Subcutaneous abdominal adipose tissue (tissue), 5 donors: ENCODE data around the gene PGK2.

Experiments used
- H3K27ac ChIP-seq: one replicate; pipeline ENCODE4 v1.7.0; 2013; ENCODE audit warnings: low read depth, mild to moderate bottlenecking, inconsistent platforms, low read length, moderate library complexity
- H3K27me3 ChIP-seq, 5 donors: one replicate each; pipeline ENCODE4 v1.7.0; 2013; ENCODE audit warnings: low read length in 5 of 5, inconsistent platforms in 1 of 5; ENCODE audit not compliant: control insufficient read depth in 5 of 5, insufficient read depth in 4 of 5
- H3K36me3 ChIP-seq, 5 donors: one replicate each; pipeline ENCODE4 v1.7.0; 2013; ENCODE audit warnings: low read length in 5 of 5; ENCODE audit not compliant: control insufficient read depth in 5 of 5, insufficient read depth in 5 of 5
- H3K4me1 ChIP-seq, 5 donors: one replicate each; pipeline ENCODE4 v1.7.0; 2013; ENCODE audit warnings: low read length in 5 of 5, mild to moderate bottlenecking in 3 of 5, moderate library complexity in 1 of 5; ENCODE audit not compliant: control insufficient read depth in 5 of 5, insufficient read depth in 5 of 5
- H3K4me3 ChIP-seq, 5 donors: one replicate each; pipeline ENCODE4 v1.7.0; 2013; ENCODE audit warnings: low read length in 5 of 5, low read depth in 1 of 5
- H3K9ac ChIP-seq, 5 donors: one replicate each; pipeline ENCODE4 v1.7.0; 2013; ENCODE audit warnings: low read length in 5 of 5, mild to moderate bottlenecking in 4 of 5, moderate library complexity in 3 of 5
- H3K9me3 ChIP-seq, 5 donors: one replicate each; pipeline ENCODE4 v1.7.0; 2013; ENCODE audit warnings: low read length in 5 of 5; ENCODE audit not compliant: control insufficient read depth in 5 of 5
- donor health status: healthy.
- donor health status: healthy.
- donor health status: healthy.
- donor health status: healthy.
- donor health status: healthy.

Gene PGK2

GRCh38 chr6:49744259-49744658, 42.8 kb downstream of the PGK2 start, which contains the start of gene CRISP3:
Gene CRISP3, minus strand, starts transcription at chr6:49744388. Its CDS starts 21 bp downstream, at chr6:49744367.
- Histone ChIP-seq H3K9ac (no peak within 1 kb of the TSS), H3K27me3 (no peaks in the 10 kb centered on the region), H3K4me1 (no peaks in the 10 kb centered on the region), H3K4me3 (no peak within 1 kb of the TSS), H3K9me3 (no peaks in the 10 kb centered on the region), H3K27ac (no peak within 1 kb of the TSS), H3K36me3 (no peaks in the 10 kb centered on the region)

GRCh38 chr6:49743429-49743828, 43.7 kb downstream of the PGK2 start:
- no peak overlapping the region for H3K27ac ChIP-seq
- no peaks in the 10 kb centered on the region for H3K9me3 ChIP-seq
- H3K4me3 ChIP-seq, result no peak overlapping the region
- no peaks in the 10 kb centered on the region for H3K27me3 ChIP-seq
- H3K36me3 ChIP-seq, result no peaks in the 10 kb centered on the region
- H3K9ac ChIP-seq, result no peak overlapping the region
- H3K4me1 ChIP-seq, result no peaks in the 10 kb centered on the region

- no peak overlapping the region for H3K4me3 ChIP-seq
- H3K27ac ChIP-seq, result no peak overlapping the region
- no peaks in the 10 kb centered on the region for H3K36me3 ChIP-seq
- no peaks in the 10 kb centered on the region for H3K4me1 ChIP-seq
- no peak overlapping the region for H3K9ac ChIP-seq
- no peaks in the 10 kb centered on the region for H3K27me3 ChIP-seq
- no peaks in the 10 kb centered on the region for H3K9me3 ChIP-seq
Observed at GRCh38 chr6:49739423-49739822, 47.7 kb downstream of the PGK2 start.

GRCh38 chr6:49736017-49736508, 51.0 kb downstream of the PGK2 start:
- Histone ChIP-seq H3K4me3 (no peak overlapping the region), H3K4me1 (no peaks in the 10 kb centered on the region), H3K9ac (no peak overlapping the region), H3K36me3 (no peaks in the 10 kb centered on the region), H3K27ac (no peak overlapping the region), H3K27me3 (no peaks in the 10 kb centered on the region), H3K9me3 (no peaks in the 10 kb centered on the region)
